ENCODE data around the gene TMEM106C.

DNA sequence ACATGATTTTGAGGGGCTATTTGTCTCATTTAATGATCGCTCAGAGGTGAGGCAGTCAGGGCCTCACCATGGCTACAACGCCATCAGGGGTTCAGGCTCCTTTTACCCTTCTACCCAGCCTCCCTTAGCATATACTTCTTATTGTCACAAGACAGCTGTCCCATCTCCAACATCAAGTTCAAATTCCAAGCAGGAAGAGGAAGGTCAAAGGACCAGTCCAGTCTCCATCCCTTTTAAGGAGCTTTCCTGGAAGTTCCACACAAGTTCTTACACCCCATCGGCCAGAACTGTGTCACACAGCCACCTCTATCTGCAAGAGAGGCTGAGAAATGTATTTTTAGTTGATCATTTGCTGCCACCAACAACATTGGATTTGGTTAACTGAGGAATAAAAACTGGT is 8.3 kb upstream of the TMEM106C start:
- TF ChIP-seq HMGXB4 (CRISPR knock-in tag; IDR thresholded peaks at IDR 0.05) = no peak
- TF ChIP-seq CTCF (IDR thresholded peaks at IDR 0.05) = no peak
- TF ChIP-seq TCF7 (CRISPR knock-in tag; IDR thresholded peaks at IDR 0.05; ENCODE audit: low read depth) = no peak
- TF ChIP-seq, protein P1, sequence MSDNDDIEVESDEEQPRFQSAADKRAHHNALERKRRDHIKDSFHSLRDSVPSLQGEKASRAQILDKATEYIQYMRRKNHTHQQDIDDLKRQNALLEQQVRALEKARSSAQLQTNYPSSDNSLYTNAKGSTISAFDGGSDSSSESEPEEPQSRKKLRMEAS (CRISPR knock-in tag; IDR thresholded peaks at IDR 0.05) = no peak
